Measurements from ENCODE around the gene SELENOV. TPM values are rescaled to one million over a fixed set of nuclear protein-coding genes. Genes with fewer than 3 reads are reported as not detected.

Gene SELENOV
- total RNA-seq, 1 experiment from 2014 or later: not detected

- Histone ChIP-seq H3K4me3 (replicated peaks in 1 of 2; ENCODE audit: low read depth in 1 of 2, low read length in 2 of 2) (no peak overlapping the region), H4K20me1 (ENCODE audit: insufficient read depth) (no peaks in the 10 kb centered on the region), H3K36me3 (ENCODE audit: control insufficient read depth in 1 of 2, insufficient read depth in 2 of 2, low read length in 2 of 2) (no peaks in the 10 kb centered on the region), H2AFZ (ENCODE audit: low read depth, low read length, poor library complexity, severe bottlenecking) (no peak overlapping the region), H3K27ac (ENCODE audit: low read depth, low read length) (no peak overlapping the region), H3K4me1 (ENCODE audit: control insufficient read depth in 1 of 2, insufficient read depth in 2 of 2, low read length in 2 of 2) (peaks cover 8 to 14% of the 10 kb centered on the region in 2 experiments), H3K9me2 (ENCODE audit: insufficient read depth) (no peaks in the 10 kb centered on the region), H3K27me3 (ENCODE audit: insufficient read depth, low read length) (no peaks in the 10 kb centered on the region), H3K9ac (ENCODE audit: low read length) (no peak overlapping the region), H3K4me2 (ENCODE audit: low read length) (no peak overlapping the region), H3K9me3 (ENCODE audit: control insufficient read depth in 1 of 2, insufficient read depth in 1 of 2, low read depth in 1 of 2, low read length in 2 of 2) (no peaks in the 10 kb centered on the region), H3K79me2 (ENCODE audit: insufficient read depth, low read length) (peaks cover 8% of the 10 kb centered on the region)
- RAD21 ChIA-PET (ENCODE audit: low non-redundant PET in 1 of 2, low total read pairs in 2 of 2, uncharacterized antibody in 2 of 2, unreplicated experiment in 2 of 2): no interaction called here
- CTCF ChIA-PET: interaction anchor here (0.7 to 2.8 kb wide), 3 partner anchors 58 to 119 kb away, joined by 3 to 24 read pairs (median 5); no protein-coding TSS in a partner anchor
- ATAC-seq (no peak), DNase-seq (ENCODE audit: low read depth, low spot score) (no peak)
- TF ChIP-seq SP1 (IDR thresholded peaks at IDR 0.05; ENCODE audit: low read depth): no peak
- no peak for TF ChIP-seq SRF (IDR thresholded peaks at IDR 0.05; ENCODE audit: low read depth)
- TF ChIP-seq, protein P1, sequence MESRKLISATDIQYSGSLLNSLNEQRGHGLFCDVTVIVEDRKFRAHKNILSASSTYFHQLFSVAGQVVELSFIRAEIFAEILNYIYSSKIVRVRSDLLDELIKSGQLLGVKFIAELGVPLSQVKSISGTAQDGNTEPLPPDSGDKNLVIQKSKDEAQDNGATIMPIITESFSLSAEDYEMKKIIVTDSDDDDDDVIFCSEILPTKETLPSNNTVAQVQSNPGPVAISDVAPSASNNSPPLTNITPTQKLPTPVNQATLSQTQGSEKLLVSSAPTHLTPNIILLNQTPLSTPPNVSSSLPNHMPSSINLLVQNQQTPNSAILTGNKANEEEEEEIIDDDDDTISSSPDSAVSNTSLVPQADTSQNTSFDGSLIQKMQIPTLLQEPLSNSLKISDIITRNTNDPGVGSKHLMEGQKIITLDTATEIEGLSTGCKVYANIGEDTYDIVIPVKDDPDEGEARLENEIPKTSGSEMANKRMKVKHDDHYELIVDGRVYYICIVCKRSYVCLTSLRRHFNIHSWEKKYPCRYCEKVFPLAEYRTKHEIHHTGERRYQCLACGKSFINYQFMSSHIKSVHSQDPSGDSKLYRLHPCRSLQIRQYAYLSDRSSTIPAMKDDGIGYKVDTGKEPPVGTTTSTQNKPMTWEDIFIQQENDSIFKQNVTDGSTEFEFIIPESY (IDR thresholded peaks at IDR 0.05; ENCODE audit: extremely low read depth, insufficient replicate concordance, low read length): no peak
- TF ChIP-seq TCF7L2 (IDR thresholded peaks at IDR 0.05; ENCODE audit: borderline replicate concordance, extremely low read depth, insufficient read depth, insufficient read length): no peak
- TF ChIP-seq CEBPB (IDR thresholded peaks at IDR 0.05; ENCODE audit: low read depth): no peak
- TF ChIP-seq EZH2 (IDR thresholded peaks at IDR 0.05): no peak
- TF ChIP-seq FOSL1 (IDR thresholded peaks at IDR 0.05; ENCODE audit: low read depth): no peak
- TF ChIP-seq POLR2A (IDR thresholded peaks at IDR 0.05; ENCODE audit: borderline replicate concordance, extremely low read depth, insufficient read depth, insufficient read length): no peak
- TF ChIP-seq SIN3A (IDR thresholded peaks at IDR 0.05; ENCODE audit: low read depth): no peak
- no peak for TF ChIP-seq ELF1 (IDR thresholded peaks at IDR 0.05; ENCODE audit: borderline replicate concordance, low read depth)
- no TSS peak for BruUV-seq (replicated peaks)
- intact Hi-C loops (cut with micrococcal nuclease): loop anchor here (2.0 to 10.0 kb wide), 2 partner anchors 89 to 319 kb away; partner anchors contain the start of gene SUPT5H
- POLR2A ChIA-PET: interaction anchor here (1.2 to 1.3 kb wide), 2 partner anchors 93 to 98 kb away, joined by 4 to 5 read pairs; partner anchors contain the start of gene RPS16
Measured at GRCh38 chr19:39533791-39534190, 18.9 kb downstream of the SELENOV start.

All from HCT116 (cell line).